Measurements from ENCODE around the gene AFF3.

DNA sequence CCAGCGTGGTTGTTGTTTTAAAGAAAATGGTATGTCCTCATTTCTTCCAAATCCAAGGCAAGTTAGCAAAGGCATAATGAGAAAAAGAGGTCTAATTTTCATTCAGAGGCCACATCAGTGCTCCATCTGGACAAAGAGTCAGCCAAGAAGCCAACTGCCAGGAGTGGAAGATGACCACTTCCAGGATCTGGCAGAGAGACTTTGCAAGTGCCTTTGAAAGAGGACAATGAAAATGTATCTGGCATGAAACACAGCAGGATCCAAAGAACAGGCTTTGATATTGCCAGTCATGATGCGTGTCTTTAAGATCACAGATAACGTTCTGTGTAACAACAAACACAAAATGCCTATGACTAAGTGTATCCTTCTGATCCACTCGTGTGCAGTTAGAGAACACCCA lies 82.8 kb downstream of the AFF3 start:
- TF ChIP-seq EZH2 (IDR thresholded peaks at IDR 0.05; ENCODE audit: borderline replicate concordance, low read depth, low read length, severe bottlenecking) (no peak), CTCF (IDR thresholded peaks at IDR 0.05; ENCODE audit: extremely low read depth in 1 of 2, insufficient read depth in 1 of 2, low read depth in 1 of 2, low read length in 2 of 2) (no peak), FOS (IDR thresholded peaks at IDR 0.05; ENCODE audit: borderline replicate concordance, insufficient read depth, low read length) (no peak), POLR2AphosphoS5 (IDR thresholded peaks at IDR 0.05; ENCODE audit: insufficient read depth, low read depth, low read length) (no peak)
